PFSK-1 (cell line): ENCODE results near the gene ABLIM2.

Experiments used
- POLR2AphosphoS5 ChIP-seq: IDR thresholded peaks from 2 replicates; pipeline ENCODE4 v1.6.1; 2012; ENCODE audit warnings: low read depth, mild to moderate bottlenecking, control low read depth, low read length, moderate library complexity
- SIN3A ChIP-seq: IDR thresholded peaks from 2 replicates; pipeline ENCODE4 v1.6.1; 2012; ENCODE audit warnings: mild to moderate bottlenecking, low read length, moderate library complexity, borderline replicate concordance; ENCODE audit not compliant: insufficient read depth
- TAF1 ChIP-seq: IDR thresholded peaks from 2 replicates; pipeline ENCODE4 v1.6.1; 2012; ENCODE audit warnings: low read length, control low read depth, borderline replicate concordance; ENCODE audit not compliant: insufficient read depth

- TF ChIP-seq POLR2AphosphoS5 (no peak), SIN3A (no peak), TAF1 (no peak)
Measured at GRCh38 chr4:8071766-8072165, 86.8 kb downstream of the ABLIM2 start.
